Osteocyte (in vitro differentiated cells): ENCODE data around the gene PCED1B. TPM values are rescaled to one million over a fixed set of nuclear protein-coding genes. Genes with fewer than 3 reads are reported as not detected.

Experiments
- DNase-seq: peaks from one replicate; pipeline ENCODE4 v3.0.0; 2021; ENCODE audit warnings: mixed read lengths; ENCODE audit not compliant: unreplicated experiment; ENCODE audit errors: extremely low spot score
- H3K27ac Mint-ChIP-seq: one replicate; pipeline ENCODE4 v1.8.0; 2021; ENCODE audit warnings: mild to moderate bottlenecking, mixed read lengths; ENCODE audit not compliant: unreplicated experiment
- H3K27me3 Mint-ChIP-seq: one replicate; pipeline ENCODE4 v1.8.0; 2021; ENCODE audit warnings: mixed read lengths; ENCODE audit not compliant: unreplicated experiment
- H3K36me3 Mint-ChIP-seq: one replicate; pipeline ENCODE4 v1.8.0; 2021; ENCODE audit warnings: mixed read lengths; ENCODE audit not compliant: unreplicated experiment
- H3K4me1 Mint-ChIP-seq: one replicate; pipeline ENCODE4 v1.8.0; 2021; ENCODE audit warnings: mixed read lengths; ENCODE audit not compliant: unreplicated experiment
- H3K4me3 Mint-ChIP-seq: one replicate; pipeline ENCODE4 v1.8.0; 2021; ENCODE audit warnings: mild to moderate bottlenecking, moderate library complexity, mixed read lengths; ENCODE audit not compliant: unreplicated experiment
- H3K9me3 Mint-ChIP-seq: one replicate; pipeline ENCODE4 v1.8.0; 2021; ENCODE audit warnings: mixed read lengths; ENCODE audit not compliant: unreplicated experiment
- total RNA-seq: library from RNA; stranded (reverse); gene quantifications from 2 replicates; pipeline ENCODE4 v1.2.1, GENCODE V29; 2021
- TF ChIP-seq, protein P1 (sequence below): fragments of 200-600 bp; sonication (generic); IDR thresholded peaks from 2 replicates; pipeline ENCODE4 v1.5.0; 2021; ENCODE audit warnings: antibody characterized with exemption, mild to moderate bottlenecking, moderate library complexity

The PCED1B gene
- total RNA-seq, 1 donor from 2014 or later = 1.6 TPM

DNA sequence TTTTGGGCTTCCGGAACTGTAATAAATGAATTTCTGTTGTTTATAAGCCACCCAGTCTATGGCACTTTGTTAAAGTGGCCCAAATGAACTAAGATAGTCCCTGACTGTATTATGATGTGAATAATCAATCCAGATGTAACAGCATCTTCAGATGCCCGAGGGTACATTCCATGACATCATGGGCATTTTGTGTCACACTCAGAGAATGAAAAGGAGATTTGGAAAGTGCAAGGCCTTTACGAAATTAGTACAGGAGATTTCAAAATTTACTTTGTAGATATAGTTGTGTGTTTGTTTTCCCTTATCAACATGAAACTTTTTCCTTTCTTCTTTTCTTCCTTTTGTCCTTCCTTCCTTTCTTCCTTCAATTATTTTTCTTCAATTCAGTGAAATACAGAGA, 54.6 kb downstream of the PCED1B start:
- TF ChIP-seq, protein P1, sequence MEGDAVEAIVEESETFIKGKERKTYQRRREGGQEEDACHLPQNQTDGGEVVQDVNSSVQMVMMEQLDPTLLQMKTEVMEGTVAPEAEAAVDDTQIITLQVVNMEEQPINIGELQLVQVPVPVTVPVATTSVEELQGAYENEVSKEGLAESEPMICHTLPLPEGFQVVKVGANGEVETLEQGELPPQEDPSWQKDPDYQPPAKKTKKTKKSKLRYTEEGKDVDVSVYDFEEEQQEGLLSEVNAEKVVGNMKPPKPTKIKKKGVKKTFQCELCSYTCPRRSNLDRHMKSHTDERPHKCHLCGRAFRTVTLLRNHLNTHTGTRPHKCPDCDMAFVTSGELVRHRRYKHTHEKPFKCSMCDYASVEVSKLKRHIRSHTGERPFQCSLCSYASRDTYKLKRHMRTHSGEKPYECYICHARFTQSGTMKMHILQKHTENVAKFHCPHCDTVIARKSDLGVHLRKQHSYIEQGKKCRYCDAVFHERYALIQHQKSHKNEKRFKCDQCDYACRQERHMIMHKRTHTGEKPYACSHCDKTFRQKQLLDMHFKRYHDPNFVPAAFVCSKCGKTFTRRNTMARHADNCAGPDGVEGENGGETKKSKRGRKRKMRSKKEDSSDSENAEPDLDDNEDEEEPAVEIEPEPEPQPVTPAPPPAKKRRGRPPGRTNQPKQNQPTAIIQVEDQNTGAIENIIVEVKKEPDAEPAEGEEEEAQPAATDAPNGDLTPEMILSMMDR = no peak
- Mint-ChIP-seq H3K9me3 (peaks cover 2% of the 10 kb centered on the region), H3K27ac (no peak overlapping the region), H3K4me3 (no peak overlapping the region), H3K27me3 (no peaks in the 10 kb centered on the region), H3K4me1 (no peaks in the 10 kb centered on the region), H3K36me3 (no peaks in the 10 kb centered on the region)
- DNase-seq = no peak

DNA sequence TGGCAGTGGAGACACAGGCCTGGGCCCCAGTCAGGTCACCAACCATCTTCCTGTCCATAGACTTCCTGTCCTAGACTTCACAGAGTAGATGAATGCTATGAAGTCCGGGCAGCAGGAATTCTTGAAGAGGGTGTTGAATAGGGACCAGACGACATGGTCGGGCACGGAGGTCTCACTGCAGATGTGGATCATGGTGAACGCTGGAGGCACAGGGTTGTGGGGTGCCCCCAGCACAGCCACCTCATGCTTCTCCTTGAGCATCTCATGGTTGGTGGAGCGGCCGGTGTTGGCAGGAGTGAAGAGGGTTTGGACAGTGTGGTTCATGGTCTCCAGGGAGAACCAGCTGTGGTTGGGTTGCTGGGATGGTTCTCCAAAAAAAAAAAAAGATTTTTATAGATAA, 56.2 kb downstream of the PCED1B start:
- H3K4me3 Mint-ChIP-seq = no peak overlapping the region
- H3K27me3 Mint-ChIP-seq = no peaks in the 10 kb centered on the region
- TF ChIP-seq, protein P1 = no peak
- H3K27ac Mint-ChIP-seq = no peak overlapping the region
- peaks cover 8% of the 10 kb centered on the region for H3K9me3 Mint-ChIP-seq
- DNase-seq = no peak
- no peaks in the 10 kb centered on the region for H3K4me1 Mint-ChIP-seq
- no peaks in the 10 kb centered on the region for H3K36me3 Mint-ChIP-seq

DNA sequence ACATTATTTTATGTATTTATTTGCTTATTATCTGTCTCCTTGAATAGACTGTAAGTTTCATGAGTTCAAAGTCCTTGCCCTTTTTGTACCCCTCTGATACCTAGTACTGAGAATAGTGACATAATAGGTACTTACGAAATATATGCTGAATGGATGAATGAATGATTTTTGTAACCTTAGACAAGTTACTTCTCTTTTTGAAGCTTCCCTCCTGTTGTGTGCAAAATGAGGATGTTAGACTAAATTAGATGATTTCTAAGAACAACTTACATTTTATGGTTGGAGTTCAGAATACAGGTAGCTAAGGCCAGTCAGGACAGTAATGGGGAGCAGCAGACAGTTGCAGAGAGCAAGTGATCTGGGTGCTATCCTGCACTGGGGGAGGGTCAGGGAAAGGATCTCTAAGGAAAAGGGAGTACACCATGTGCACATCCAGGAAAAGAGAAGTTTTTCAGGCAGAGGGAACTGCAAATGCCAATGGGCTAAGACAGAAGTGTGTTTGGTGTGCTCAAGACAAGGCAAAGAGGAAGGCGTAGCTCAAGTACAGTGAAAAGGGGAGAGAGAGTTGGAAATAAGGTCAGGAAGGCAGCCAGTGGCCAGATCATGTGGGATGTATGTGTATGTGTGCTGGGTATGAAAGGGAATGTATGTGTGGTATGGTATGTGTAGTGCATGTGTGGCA, 59.7 kb downstream of the PCED1B start:
- Mint-ChIP-seq H3K27ac (no peak overlapping the region), H3K9me3 (peaks cover 21% of the 10 kb centered on the region), H3K27me3 (no peaks in the 10 kb centered on the region), H3K4me1 (no peaks in the 10 kb centered on the region), H3K4me3 (no peak overlapping the region), H3K36me3 (no peaks in the 10 kb centered on the region)
- TF ChIP-seq, protein P1 = no peak
- DNase-seq = no peak

DNA sequence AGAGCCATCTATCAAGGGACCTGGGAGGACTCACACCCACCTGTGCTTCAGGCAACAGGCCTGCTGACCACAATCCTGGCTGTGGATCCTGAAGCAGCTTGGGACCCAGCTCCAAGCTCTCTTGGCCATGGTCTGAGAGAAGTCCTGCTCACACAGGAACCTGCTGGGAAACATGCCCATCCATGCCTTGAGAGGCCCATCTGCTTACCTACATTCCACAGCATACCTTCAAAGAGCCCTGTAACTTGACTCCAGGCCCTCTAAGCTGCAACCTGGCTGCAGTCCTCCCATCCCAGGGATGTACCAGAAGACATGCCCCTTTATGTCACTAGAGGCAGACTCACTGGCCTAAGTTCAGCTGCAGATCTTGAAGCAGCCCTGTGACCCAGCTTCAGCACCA, 62.0 kb downstream of the PCED1B start:
- Mint-ChIP-seq H3K4me3 (no peak overlapping the region), H3K27me3 (no peaks in the 10 kb centered on the region), H3K27ac (no peak overlapping the region), H3K36me3 (no peaks in the 10 kb centered on the region), H3K9me3 (peaks cover 29% of the 10 kb centered on the region), H3K4me1 (no peaks in the 10 kb centered on the region)
- TF ChIP-seq, protein P1 = no peak
- DNase-seq = no peak

DNA sequence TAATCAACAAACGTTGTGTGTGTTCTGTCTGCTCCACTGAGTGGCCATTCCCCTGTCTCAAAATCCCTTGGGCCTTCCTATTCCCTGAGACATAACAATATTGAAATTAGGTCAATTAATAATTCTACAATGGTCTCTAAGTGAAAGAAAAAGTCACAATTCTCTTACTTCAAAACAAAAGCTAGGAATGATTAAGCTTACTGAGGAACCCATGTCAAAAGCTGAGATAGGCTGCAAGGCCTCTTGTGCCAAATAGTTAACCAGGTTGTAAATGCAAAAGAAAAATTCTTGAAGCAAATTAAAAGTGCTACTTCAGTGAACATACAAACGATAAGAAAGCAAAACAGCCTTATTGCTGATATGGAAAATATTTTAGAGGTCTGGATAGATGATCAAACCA, 65.3 kb downstream of the PCED1B start:
- TF ChIP-seq, protein P1 = no peak
- Mint-ChIP-seq H3K27ac (no peak overlapping the region), H3K9me3 (peaks cover 21% of the 10 kb centered on the region), H3K4me1 (no peaks in the 10 kb centered on the region), H3K4me3 (no peak overlapping the region), H3K27me3 (no peaks in the 10 kb centered on the region), H3K36me3 (peaks cover 3% of the 10 kb centered on the region)
- DNase-seq = no peak
